GM19463 (cell line): ENCODE results near the gene RBM20.

Experiments used
- ATAC-seq: cut with Tn5 transposase; IDR thresholded peaks from one replicate; pipeline ENCODE4 v1.9.1; 2021; ENCODE audit warnings: mild to moderate bottlenecking, moderate library complexity; ENCODE audit not compliant: unreplicated experiment

The RBM20 gene

GRCh38 chr10:110827875-110828274 is 183.7 kb downstream of the RBM20 start:
- ATAC-seq, result no peak

- no peak for ATAC-seq
These were observed 184.4 kb downstream of the RBM20 start for GRCh38 chr10:110828525-110828924.

- ATAC-seq, result no peak
These were observed 185.7 kb downstream of the RBM20 start for GRCh38 chr10:110829721-110830410.

GRCh38 chr10:110833234-110833940 is 189.3 kb downstream of the RBM20 start:
- ATAC-seq, result no peak

GRCh38 chr10:110833941-110834628 is 189.9 kb downstream of the RBM20 start:
- no peak for ATAC-seq

GRCh38 chr10:110834629-110835301 is 190.6 kb downstream of the RBM20 start:
- no peak for ATAC-seq

- no peak for ATAC-seq
These were observed 191.7 kb downstream of the RBM20 start for GRCh38 chr10:110835841-110836240.

GRCh38 chr10:110836706-110837105 is 192.6 kb downstream of the RBM20 start:
- ATAC-seq, result no peak

GRCh38 chr10:110837418-110838171 is 193.5 kb downstream of the RBM20 start:
- no peak for ATAC-seq

- no peak for ATAC-seq
These were observed 196.2 kb downstream of the RBM20 start for GRCh38 chr10:110840225-110840922.

GRCh38 chr10:110840923-110841428 is 196.8 kb downstream of the RBM20 start:
- ATAC-seq, result no peak

GRCh38 chr10:110841767-110842267 is 197.7 kb downstream of the RBM20 start:
- ATAC-seq, result peak; percentile 74

GRCh38 chr10:110842326-110842904 is 198.3 kb downstream of the RBM20 start:
- no peak for ATAC-seq

- ATAC-seq, result peak; percentile 60
These were observed 198.9 kb downstream of the RBM20 start for GRCh38 chr10:110843031-110843430.

GRCh38 chr10:110843796-110844616 is 199.9 kb downstream of the RBM20 start:
- ATAC-seq, result no peak

- ATAC-seq, result no peak
These were observed 200.4 kb downstream of the RBM20 start for GRCh38 chr10:110844617-110844881.

- ATAC-seq, result no peak
These were observed 201.1 kb downstream of the RBM20 start for GRCh38 chr10:110845192-110845755.
